GM19372 (cell line): Measurements from ENCODE around the gene ZNF79.
"Not testable (repeated sequence)": the region's sequence is repeated elsewhere in the genome, so short reads cannot be mapped to it uniquely, and the experiment has no call there.

ENCODE experiments used
- ATAC-seq: cut with Tn5 transposase; IDR thresholded peaks from one replicate; pipeline ENCODE4 v1.9.1; 2021; ENCODE audit warnings: mild to moderate bottlenecking, low read depth, moderate library complexity; ENCODE audit not compliant: unreplicated experiment

The ZNF79 gene

GRCh38 chr9:127451608-127451857 is 27.4 kb downstream of the ZNF79 start:
- ATAC-seq = peak; percentile 16

DNA sequence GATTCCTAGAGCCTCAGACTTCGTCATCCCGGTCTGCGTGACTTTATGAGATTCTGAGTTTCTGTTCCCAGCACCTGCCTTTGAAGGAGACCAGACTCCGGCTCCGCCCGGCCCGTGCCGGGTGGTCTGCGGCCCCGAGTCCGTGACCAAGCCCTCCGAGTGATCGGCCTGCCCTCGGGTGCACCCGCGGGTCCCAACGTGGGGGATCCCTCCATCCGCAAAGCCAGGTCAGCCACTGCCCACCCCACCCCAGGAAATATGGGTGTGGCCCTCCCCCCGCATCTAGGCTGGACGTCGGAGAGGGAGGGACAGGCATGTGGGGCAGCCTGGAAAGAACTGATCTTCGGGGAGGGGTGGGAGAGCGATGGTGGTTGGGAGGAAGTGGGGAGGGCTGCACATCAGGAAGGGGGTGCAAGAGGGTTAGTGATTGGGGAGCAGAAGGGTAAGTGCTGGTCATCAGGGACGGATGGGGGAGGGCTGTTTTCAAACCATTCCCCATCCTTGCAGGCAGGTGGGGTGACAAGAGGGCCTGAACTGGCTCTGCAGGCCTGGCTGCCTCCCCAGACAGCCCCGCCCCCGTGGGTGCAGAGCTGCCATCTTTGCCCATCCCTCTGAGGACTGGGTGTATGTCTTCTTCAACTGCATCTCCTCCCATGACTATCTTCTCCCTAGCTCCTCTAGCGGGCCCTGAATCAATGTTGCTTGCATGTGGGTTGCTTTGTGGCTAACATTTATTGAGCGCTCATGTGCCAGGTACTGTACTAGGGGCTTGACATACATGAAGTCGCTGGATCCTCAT is 27.9 kb downstream of the ZNF79 start:
- ATAC-seq = no peak

GRCh38 chr9:127452691-127453090 is 28.5 kb downstream of the ZNF79 start:
- no peak for ATAC-seq

DNA sequence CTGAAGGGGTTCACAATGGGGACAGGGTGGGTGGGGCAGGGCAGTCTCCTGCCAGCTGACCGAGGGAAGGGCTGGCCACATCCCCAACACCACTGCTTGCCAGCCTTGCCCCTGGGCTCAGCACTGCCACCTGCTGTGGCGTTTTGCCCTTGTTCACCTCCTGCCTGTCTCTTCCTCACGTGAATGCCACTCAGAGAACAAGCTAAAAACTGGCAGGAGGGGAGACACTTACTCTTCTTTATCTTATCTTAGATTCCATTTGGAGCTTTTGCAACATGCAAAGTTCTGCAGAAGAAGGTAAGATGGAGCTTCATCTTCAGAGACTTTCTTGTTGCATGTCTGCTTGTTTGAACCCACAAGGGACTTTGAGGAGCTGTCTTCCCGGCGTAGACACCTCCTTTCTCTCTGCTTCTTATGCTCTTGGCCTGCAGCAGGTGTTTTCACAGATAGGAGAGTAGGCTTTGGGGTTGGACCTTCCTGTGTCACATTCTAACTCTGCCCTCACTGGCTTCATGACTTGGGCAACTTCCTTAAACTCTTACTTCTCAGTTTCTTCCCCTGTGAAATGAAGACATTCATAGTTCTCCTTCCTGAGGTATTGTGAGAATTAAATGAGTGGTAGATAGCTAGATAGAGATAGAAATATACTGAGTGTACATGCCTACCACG is 31.3 kb downstream of the ZNF79 start:
- ATAC-seq = no peak

DNA sequence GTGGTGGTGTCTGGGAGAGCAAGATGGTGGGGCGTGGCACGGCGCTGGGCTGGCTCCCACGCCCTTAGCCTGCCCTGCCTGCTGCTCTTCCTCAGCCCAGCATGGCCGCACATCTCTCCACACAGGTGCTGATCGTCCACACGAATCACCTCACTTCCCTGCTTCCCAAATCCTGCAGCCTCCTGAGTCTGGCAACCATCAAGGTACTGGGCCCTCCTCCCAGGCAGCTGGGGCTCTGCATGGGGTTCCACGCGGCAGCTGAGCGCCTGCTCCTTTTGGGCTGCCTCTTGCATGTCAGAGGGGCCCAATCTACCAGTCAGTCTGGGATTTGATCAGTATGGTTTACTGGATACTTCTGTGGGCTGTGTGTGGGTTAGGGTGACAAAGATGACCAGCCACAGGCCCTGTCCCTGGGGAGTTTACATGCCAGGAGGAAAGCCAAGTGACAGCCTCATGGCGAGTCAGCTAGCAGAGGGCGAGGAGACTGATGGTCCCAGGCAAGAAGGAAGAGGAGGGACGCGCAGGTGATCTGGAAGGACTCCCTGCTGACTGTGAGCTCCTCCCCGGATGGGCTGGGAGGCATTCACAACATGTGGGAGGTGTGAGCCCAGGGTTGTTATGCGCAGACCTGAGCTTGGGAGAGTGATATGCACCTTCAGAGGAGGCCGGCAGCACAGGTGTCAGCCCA is 33.2 kb downstream of the ZNF79 start:
- no peak for ATAC-seq

DNA sequence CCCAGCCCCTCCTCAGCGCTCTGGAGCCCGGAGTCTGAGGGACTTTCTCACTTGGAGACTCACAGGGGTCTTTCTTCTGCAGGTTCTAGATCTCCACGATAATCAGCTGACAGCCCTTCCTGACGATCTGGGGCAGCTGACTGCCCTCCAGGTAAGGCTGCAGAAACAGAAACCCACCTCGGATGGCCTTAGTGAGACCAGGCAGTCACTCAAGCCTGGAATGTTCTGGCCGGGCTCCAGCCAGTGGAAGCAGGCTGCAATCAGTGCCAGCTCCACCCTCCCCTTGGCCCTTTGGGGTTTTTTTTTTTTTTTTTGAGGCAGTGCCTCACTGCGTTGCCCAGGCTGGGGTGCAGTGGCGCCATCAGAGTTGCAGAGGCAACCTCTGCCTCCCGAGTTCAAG is 34.7 kb downstream of the ZNF79 start:
- no peak for ATAC-seq

GRCh38 chr9:127463382-127463781 is 39.2 kb downstream of the ZNF79 start:
- ATAC-seq = no peak

- ATAC-seq = no peak
Measured at GRCh38 chr9:127463911-127464310, 39.7 kb downstream of the ZNF79 start.

DNA sequence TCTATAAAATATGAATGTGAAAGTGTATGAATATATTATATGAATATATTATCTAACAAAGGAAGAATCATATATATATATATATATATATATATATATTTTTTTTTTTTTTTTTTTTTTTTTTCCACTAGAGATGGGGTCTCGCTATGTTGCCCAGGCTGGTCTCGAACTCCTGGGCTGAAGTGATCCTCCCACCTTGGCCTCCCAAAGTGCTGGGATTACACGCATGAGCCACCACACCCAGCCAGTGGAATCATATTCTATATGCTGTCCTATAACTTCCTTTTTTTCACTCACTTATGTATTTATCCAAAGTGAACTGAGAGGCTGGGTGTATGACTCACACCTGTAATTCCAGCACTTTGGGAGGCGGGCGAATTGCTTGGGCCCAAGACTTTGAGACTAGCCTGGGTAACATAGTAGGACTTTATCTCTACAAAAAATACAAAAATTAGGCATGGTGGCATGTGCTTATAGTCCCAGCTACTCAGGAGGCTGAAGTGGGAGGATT is 42.3 kb downstream of the ZNF79 start:
- not testable (repeated sequence) for ATAC-seq

DNA sequence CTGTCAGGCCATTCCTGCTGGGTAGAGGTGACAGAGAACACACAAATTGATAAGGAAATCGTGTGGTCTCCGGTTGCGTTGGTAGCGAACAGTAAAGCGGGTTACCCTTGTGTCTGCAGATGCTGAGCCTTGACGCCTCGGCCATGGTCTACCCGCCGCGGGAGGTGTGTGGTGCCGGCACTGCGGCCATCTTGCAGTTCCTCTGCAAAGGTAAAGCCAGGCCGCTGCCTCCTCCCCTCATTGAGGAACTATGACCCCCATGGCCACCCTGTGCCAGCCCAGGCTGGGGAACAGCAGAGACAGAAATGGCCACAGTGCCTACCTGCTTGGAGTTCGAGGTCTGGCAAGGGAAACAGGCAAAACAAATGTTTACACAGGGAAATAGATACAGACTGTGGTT is 43.4 kb downstream of the ZNF79 start:
- no peak for ATAC-seq

- ATAC-seq = no peak
Measured at GRCh38 chr9:127470662-127471061, 46.5 kb downstream of the ZNF79 start.

DNA sequence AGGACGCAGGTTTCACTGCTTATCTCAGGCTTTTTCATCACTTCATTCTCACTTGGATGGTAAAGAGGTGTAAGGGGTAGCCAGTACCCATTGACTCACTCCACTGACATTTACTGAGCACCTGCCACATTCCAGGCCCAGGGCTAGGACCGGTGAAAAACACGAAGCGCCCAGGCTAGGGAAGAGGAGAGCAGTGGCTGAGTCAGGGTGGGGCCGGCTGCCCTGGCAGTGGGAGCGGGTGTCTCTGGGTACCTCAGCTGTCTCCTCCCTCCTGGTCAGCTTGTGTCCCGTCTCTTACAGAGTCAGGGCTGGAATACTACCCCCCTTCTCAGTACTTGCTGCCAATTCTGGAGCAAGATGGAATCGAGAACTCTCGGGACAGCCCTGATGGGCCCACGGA is 49.3 kb downstream of the ZNF79 start:
- ATAC-seq = no peak

DNA sequence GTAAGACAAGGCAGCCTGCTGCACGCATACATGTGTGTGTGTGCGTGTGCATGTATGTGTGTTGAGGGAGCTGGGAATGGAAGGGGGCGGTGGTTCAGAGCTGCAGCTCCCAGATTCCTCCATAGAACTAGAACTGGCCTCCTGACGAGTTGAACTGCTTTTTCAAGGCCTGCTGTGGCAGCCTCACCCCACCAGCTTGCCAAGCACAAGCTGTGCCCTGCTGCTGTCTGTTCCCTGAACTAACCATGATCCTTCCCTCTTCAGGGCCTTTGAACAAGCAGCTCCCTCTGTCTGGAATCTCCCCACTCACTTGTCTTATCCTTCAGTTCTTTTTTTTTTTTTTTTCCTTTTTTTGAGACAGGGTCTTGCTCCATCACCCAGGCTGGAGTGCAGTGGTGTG is 49.8 kb downstream of the ZNF79 start:
- no peak for ATAC-seq

GRCh38 chr9:127474592-127474991 is 50.4 kb downstream of the ZNF79 start:
- no peak for ATAC-seq

GRCh38 chr9:127479507-127480081 is 55.4 kb downstream of the ZNF79 start:
- ATAC-seq = no peak

GRCh38 chr9:127482662-127483061 is 58.5 kb downstream of the ZNF79 start:
- ATAC-seq = no peak

GRCh38 chr9:127485995-127486394 is 61.8 kb downstream of the ZNF79 start:
- ATAC-seq = no peak

DNA sequence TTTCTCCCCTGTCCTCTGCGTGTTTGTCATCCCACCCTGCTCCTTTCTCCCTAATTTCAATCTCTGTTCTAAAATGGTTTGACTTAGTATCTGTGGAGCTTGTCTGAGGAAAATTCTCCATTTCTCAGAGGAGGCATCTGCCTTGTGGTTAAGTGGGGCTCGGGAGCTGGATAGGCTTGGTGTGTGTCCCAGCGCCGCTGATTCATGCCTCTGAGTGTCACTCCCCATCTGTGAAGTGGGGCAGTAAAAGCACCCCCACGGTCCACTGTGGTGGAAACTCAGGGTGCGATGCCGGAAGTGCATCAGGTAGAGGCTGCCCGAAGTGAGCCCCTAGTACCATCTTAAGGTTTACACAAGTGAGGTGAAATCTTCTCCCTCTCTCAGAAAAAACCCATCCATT is 64.8 kb downstream of the ZNF79 start:
- no peak for ATAC-seq

DNA sequence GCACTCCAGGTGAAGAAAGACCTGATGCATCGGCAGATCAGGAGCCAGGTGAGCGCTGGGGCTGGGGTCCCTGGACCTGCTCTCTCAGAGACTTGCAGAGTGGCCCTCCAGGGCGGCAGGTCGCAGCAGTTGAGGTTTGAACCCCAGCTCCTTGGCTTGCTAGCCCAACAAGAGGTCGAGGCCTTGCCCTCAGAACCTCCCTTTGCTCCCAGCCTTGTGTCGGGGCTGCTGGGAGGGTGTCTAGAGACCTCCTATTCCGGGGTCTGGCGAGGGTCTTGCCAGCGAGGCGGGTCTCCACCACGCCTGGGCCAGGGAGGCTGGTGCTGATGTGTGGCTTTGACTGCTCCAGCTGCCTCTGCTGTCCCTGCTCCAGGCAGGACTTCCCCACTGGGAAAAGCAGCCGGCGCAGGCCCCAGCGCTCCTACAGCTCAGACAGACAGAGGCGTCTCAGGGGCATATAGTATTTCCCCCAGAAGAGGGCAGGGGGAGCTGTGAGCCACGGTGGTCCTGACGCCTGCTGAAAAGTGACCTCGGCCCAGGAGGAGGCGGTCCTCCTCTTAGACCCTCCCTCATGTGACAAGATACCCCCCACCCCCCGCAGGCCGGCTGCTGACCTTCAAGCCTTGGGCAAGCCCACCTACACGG is 65.4 kb downstream of the ZNF79 start:
- no peak for ATAC-seq

- no peak for ATAC-seq
Measured at GRCh38 chr9:127490535-127491230, 66.5 kb downstream of the ZNF79 start.
